ENCODE data around the gene STX16. TPM values are rescaled to one million over a fixed set of nuclear protein-coding genes. Genes with fewer than 3 reads are reported as not detected.

Gene STX16
- total RNA-seq, 4 donors from 2014 or later = 53.2 to 112 (median 65.8) TPM

DNA sequence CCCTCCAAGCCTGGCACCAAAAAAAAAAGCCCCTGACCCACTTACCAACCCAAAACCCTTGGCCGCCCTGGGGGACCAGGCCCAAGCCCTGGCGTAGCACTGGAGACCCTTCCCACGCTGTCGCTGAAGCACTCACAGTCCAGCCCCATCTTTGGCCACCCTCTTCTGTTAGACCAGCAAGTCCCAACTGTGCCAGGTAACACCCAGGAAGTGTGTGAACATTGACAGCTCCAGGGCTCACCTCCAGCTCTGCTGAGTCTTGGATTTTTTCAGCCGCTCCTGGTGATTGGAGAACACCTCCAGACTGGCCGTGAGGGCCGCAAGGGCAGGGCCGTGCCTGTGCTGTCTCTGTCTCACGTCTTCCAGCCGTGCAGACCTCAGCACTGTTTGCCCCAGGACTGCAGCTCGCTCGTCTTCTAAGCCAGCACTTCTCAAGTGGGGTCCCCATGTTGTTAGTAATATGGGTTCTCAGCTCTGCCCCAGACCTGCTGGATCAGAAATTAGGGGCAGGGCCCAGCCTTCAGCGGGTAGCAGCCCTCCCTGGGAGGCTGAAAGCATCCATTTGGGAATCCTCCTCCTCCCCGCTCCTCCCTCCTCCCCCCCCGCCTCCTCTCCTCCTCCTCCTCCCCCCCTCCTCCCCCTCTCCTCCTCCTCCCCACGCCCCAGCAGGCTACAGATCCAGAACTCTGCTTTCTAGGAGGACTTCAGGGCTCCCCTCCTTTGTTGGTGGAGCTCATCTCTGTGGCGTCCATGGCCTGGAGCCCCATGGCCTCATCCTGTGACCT, 59.6 kb downstream of the STX16 start:
- TF ChIP-seq, protein P1, sequence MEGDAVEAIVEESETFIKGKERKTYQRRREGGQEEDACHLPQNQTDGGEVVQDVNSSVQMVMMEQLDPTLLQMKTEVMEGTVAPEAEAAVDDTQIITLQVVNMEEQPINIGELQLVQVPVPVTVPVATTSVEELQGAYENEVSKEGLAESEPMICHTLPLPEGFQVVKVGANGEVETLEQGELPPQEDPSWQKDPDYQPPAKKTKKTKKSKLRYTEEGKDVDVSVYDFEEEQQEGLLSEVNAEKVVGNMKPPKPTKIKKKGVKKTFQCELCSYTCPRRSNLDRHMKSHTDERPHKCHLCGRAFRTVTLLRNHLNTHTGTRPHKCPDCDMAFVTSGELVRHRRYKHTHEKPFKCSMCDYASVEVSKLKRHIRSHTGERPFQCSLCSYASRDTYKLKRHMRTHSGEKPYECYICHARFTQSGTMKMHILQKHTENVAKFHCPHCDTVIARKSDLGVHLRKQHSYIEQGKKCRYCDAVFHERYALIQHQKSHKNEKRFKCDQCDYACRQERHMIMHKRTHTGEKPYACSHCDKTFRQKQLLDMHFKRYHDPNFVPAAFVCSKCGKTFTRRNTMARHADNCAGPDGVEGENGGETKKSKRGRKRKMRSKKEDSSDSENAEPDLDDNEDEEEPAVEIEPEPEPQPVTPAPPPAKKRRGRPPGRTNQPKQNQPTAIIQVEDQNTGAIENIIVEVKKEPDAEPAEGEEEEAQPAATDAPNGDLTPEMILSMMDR (IDR thresholded peaks at IDR 0.05; ENCODE audit: low read depth) = no peak

DNA sequence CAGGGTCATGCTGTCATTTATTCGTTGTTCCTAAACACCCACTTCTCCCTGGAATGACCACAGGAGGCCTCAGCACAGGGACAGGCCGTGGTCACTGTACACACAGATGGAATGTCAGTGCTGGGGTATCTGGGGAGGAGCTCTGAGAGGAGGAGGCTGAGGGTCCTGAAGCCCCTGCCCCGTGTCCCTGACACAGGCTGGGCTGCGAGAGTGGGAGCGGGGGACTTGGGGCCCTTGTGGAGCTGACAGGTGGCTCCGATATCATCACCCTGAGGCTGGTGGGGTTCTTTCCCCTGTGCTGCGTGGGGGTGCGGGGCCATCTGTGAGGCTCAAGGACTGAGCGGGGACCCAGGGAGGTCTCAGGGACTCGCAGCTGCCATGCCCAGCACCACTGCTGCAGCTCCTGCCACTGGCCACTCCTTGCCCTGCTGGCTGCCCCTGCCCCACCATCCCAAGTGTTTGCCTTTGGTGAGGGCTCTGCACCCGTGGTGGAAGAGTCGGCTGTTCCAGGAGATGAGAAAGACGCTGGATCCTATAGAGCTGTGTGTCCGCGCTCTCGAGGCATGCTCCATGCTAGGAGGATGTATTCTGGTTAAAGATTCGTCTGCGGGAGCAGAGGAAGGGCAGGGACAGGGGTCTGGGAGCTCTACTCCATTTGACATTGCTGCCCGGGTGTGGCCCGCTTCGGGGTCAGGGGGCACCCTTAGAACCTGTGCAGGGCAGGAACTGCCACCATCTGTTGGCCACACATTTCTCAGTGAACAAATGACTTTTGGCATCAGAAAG, 60.4 kb downstream of the STX16 start:
- TF ChIP-seq, protein P1 (IDR thresholded peaks at IDR 0.05; ENCODE audit: low read depth) = no peak

DNA sequence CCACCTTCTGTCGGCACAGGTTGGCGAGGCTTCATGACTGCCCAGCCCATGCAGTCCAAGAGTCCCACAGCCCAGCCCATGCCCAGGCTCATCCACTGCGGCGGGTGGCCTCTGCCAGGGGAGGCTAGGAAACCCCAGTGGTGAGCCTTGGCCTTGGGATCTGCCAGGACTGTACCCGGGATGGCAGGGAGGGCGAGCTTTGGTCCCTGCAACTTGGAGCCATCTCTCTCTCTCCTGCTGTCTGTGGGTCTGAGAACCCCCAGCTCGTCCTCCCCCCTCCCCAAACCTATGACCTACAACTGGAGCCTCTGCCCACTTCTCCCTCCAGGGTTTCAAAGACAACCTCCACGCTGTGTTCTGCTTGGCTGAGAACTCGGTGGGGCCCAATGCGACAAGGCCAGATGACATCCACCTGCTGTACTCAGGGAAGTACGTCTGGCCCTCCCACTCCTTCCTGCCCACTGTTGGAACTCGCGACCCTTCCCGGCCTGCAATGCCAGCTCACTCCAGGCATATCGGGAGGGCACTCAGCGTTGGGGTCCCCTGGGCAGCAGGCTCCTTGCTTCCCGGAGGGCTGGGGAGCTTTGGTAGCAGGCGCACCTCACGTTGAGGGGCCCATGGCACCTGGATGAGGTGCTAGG, 61.2 kb downstream of the STX16 start:
- TF ChIP-seq, protein P1 (IDR thresholded peaks at IDR 0.05; ENCODE audit: low read depth) = no peak

DNA sequence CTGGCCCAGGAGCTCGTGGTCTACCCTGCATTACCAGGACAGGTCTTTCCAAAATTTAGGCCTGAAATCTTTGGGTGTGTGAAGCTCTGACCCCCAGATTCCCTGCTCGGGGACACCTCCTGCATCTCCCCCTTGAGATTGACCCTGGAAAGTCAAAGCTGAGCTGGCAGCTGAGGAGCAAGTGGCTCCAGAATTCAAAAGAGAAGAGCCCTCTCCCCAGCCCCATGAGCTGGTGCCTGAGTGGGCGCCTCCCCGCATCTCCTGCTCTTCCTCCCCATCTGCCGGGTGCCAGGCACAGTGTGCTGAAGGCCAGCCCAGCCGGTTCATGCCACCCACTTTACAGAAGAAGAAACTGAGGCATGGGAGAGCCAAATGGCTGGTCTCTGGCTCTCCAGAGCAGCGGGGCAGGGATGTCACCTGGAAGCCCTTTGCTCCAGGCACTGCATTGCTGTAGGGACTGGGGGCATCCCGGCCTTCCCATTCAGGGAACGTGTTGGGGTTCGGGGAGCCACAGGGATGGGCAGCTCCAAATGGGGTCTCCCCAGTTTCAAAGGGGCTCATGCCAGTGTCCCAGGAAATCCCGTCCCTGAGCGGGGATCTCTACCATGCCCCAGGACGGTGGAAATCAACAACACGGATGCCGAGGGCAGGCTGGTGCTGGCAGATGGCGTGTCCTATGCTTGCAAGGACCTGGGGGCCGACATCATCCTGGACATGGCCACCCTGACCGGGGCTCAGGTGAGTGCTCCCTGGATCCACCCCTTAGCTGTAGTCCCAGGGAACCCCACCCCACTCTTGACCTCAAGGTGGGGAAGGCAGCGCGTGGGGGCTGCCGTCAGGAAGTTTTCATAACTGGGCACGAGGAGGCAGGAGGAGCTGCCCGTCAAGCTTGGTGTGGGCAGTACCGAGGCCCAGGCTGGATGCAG, 62.0 kb downstream of the STX16 start:
- TF ChIP-seq, protein P1 (IDR thresholded peaks at IDR 0.05; ENCODE audit: low read depth) = no peak

DNA sequence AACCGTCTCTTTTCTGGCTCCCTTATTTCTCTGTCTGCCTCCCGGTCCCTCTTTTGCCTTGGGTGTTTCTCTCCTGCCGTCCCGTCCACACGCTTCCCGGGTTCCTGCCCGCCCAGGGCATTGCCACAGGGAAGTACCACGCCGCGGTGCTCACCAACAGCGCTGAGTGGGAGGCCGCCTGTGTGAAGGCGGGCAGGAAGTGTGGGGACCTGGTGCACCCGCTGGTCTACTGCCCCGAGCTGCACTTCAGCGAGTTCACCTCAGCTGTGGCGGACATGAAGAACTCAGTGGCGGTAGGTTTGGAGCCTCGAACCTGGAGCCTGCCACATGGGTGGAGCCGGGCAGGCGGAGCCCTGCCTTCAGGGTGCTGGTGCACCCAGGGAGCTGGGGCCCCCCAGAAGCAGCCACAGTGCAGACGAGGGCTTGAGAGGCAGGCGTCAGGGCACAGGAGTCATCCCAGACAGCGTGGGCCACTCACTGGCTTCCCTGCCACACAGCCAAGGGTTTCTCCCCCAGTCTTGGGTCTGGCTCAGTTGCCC, 62.8 kb downstream of the STX16 start:
- TF ChIP-seq, protein P1 (IDR thresholded peaks at IDR 0.05; ENCODE audit: low read depth) = no peak

DNA sequence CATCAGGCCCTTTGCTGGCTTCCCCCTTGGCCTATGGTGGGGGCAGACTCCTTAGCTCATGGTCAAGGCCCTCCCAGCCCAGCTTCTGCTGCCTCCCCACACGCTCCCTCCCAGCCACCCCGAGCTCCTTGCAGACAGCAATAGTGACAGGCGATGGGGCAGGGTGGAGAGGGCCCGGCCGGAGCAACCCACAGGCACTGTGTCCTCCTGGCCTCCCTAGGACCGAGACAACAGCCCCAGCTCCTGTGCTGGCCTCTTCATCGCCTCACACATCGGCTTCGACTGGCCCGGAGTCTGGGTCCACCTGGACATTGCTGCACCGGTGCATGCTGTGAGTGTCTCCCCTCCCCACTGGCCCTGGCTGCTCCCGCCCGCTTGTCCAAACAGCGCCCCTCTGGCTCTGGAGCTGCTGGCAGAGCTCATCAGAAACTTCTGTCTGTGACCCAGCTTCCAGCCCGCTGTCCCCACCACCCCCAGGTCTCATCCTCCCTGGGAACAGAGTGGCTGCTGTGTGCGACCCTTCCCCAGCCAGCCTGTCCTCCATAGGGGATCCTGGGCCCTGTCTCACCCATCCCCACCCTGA, 63.3 kb downstream of the STX16 start:
- TF ChIP-seq, protein P1 (IDR thresholded peaks at IDR 0.05; ENCODE audit: low read depth) = no peak

Measured in subcutaneous adipose tissue (tissue), 4 donors.